SK-N-SH (cell line): Measurements from ENCODE around the gene ATG4C.

Source experiments
- CHD2 ChIP-seq: fragments of 150-350 bp; IDR thresholded peaks from 2 replicates; pipeline ENCODE4 v1.6.1; 2018; ENCODE audit warnings: low read length; ENCODE audit not compliant: partially characterized antibody
- CTCF ChIP-seq: fragments of 200-600 bp; sonication (generic); IDR thresholded peaks from 2 replicates; pipeline ENCODE4 v1.6.1; 2017; ENCODE audit warnings: antibody characterized with exemption, mild to moderate bottlenecking, moderate library complexity
- ELF1 ChIP-seq: IDR thresholded peaks from 2 replicates; pipeline ENCODE4 v1.4.0; 2012
- EP300 ChIP-seq, 2 experiments: IDR thresholded peaks; 2 replicates each; pipeline versions ENCODE4 v1.4.0 to v1.6.1; 2012; ENCODE audit warnings: borderline replicate concordance in 1 of 2, low read depth in 1 of 2, low read length in 1 of 2
- EZH2phosphoT487 ChIP-seq: fragments of 200-600 bp; sonication (generic); IDR thresholded peaks from 2 replicates; pipeline ENCODE4 v1.6.1; 2017; ENCODE audit warnings: low read depth, mixed run types, mild to moderate bottlenecking, antibody characterized with exemption, moderate library complexity, borderline replicate concordance
- GABPA ChIP-seq: IDR thresholded peaks from 2 replicates; pipeline ENCODE4 v1.4.0; 2012; ENCODE audit warnings: low read depth, mild to moderate bottlenecking
- MXI1 ChIP-seq: IDR thresholded peaks from 2 replicates; pipeline ENCODE4 v1.6.1; 2012; ENCODE audit warnings: mild to moderate bottlenecking, low read depth, low read length, improper control_type of control experiment
- NFIC ChIP-seq: IDR thresholded peaks from 2 replicates; pipeline ENCODE4 v1.4.0; 2012; ENCODE audit warnings: borderline replicate concordance
- PBX3 ChIP-seq: IDR thresholded peaks from 2 replicates; pipeline ENCODE4; 2012
- POLR2AphosphoS5 ChIP-seq: IDR thresholded peaks from 2 replicates; pipeline ENCODE4 v1.6.1; 2012; ENCODE audit warnings: low read depth, low read length
- RAD21 ChIP-seq: IDR thresholded peaks from 2 replicates; pipeline ENCODE4 v1.6.1; 2012; ENCODE audit warnings: mild to moderate bottlenecking, low read length
- RCOR1 ChIP-seq: fragments of 150-350 bp; IDR thresholded peaks from 2 replicates; pipeline ENCODE4 v1.6.1; 2017; ENCODE audit warnings: antibody characterized with exemption, low read length
- TAF1 ChIP-seq: IDR thresholded peaks from 2 replicates; pipeline ENCODE4 v1.6.1; 2012; ENCODE audit warnings: low read depth, mild to moderate bottlenecking, low read length, moderate library complexity, borderline replicate concordance
- USF2 ChIP-seq: fragments of 150-350 bp; IDR thresholded peaks from 2 replicates; pipeline ENCODE4 v1.6.1; 2017; ENCODE audit warnings: antibody characterized with exemption, low read length, low read depth, borderline replicate concordance

- TF ChIP-seq MXI1 (no peak), CTCF (no peak), RAD21 (no peak), RCOR1 (no peak), CHD2 (no peak), EP300 (IDR thresholded peaks at IDR 0.05; ENCODE audit: borderline replicate concordance in 1 of 2, low read depth in 1 of 2, low read length in 1 of 2) (no peak), ELF1 (no peak), EZH2phosphoT487 (no peak), TAF1 (no peak), NFIC (no peak), GABPA (no peak), PBX3 (no peak), POLR2AphosphoS5 (no peak), USF2 (no peak)
Measured at GRCh38 chr1:62833529-62833928, 49.6 kb downstream of the ATG4C start.
